ENCODE results near the gene CDA. TPM values are rescaled to one million over a fixed set of nuclear protein-coding genes. Genes with fewer than 3 reads are reported as not detected.
A peak's percentile ranks its signal among the peaks of the same experiment; 100 is the strongest.

The CDA gene
- total RNA-seq, 2 donors from 2014 or later: 29.1 to 110 TPM

- Histone ChIP-seq H3K4me1 (no peaks in the 10 kb centered on the region), H3K4me3 (peak overlapping the region; percentile 97), H3K9ac (ENCODE audit: low read depth in 2 of 2, low read length in 2 of 2) (peak overlapping the region; percentile 80 to 92), H3K27ac (peak overlapping the region; percentile 95), H3K36me3 (peaks cover 4% of the 10 kb centered on the region), H3K9me3 (no peaks in the 10 kb centered on the region), H3K27me3 (no peaks in the 10 kb centered on the region)
- TF ChIP-seq, protein P1, sequence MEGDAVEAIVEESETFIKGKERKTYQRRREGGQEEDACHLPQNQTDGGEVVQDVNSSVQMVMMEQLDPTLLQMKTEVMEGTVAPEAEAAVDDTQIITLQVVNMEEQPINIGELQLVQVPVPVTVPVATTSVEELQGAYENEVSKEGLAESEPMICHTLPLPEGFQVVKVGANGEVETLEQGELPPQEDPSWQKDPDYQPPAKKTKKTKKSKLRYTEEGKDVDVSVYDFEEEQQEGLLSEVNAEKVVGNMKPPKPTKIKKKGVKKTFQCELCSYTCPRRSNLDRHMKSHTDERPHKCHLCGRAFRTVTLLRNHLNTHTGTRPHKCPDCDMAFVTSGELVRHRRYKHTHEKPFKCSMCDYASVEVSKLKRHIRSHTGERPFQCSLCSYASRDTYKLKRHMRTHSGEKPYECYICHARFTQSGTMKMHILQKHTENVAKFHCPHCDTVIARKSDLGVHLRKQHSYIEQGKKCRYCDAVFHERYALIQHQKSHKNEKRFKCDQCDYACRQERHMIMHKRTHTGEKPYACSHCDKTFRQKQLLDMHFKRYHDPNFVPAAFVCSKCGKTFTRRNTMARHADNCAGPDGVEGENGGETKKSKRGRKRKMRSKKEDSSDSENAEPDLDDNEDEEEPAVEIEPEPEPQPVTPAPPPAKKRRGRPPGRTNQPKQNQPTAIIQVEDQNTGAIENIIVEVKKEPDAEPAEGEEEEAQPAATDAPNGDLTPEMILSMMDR (IDR thresholded peaks at IDR 0.05): no peak
- DNase-seq: no peak
- intact Hi-C loops (cut with DNase I): no loop called here
These were observed 45.2 kb downstream of the CDA start for GRCh38 chr1:20634065-20634593.

DNA sequence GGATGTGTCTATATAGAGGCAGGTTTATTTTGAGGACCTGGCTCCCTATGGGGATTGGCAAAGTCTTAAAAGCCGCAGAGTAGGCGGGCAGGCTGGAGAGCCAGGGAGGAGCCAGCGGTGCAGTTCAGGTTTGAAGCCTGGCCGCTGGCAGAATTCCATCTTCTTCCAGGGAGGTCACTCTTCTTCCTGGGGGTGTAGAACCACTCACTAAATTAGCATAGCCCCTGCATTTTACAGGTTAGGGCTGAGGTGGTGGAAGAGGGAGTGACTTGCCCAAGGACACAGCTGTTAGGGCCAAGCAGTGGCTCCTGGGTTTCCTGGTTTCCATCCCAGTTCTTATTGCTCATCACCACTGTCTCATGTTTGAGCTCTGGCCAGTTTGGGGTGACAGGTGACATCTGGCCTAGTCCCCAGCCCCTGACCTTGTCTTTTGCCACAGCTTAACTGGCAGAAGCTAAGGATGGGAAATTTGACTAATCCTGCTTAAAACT is 45.7 kb downstream of the CDA start:
- peaks cover 4% of the 10 kb centered on the region for H3K36me3 ChIP-seq
- TF ChIP-seq, protein P1 (IDR thresholded peaks at IDR 0.05): no peak
- intact Hi-C loops (cut with DNase I): no loop called here
- H3K27me3 ChIP-seq: no peaks in the 10 kb centered on the region
- DNase-seq: peak; percentile 66
- H3K27ac ChIP-seq: peak overlapping the region; percentile 95
- H3K9ac ChIP-seq (ENCODE audit: low read depth in 2 of 2, low read length in 2 of 2): peak overlapping the region; percentile 80 to 92
- H3K4me1 ChIP-seq: no peaks in the 10 kb centered on the region
- H3K4me3 ChIP-seq: peak overlapping the region; percentile 97
- no peaks in the 10 kb centered on the region for H3K9me3 ChIP-seq

DNA sequence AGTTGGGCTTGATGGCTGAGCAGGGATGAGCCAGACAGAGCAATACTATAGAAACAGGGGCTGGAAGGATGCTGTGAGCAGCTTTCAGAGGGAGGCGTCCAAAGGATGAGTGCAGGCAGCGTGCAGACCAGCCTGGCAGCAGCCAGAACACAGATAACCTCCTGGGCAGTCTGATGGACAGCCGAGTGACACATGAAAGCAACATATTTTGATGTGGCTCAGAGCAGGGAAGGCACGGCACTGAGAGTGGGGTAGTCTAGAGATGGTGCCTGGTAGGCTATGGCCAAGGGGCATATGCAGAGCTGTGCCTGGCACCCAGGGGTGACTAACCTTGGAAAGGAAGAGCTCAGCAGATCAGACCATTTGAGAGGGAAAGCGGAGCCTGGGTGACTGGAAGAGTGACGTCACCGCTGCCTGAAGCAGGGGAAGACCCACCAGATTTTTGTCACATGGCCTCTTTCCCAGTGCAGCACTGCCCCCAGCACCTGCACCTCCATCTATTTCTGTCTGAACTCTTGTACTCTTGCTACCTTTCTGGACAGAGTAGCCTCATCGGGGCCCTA is 48.0 kb downstream of the CDA start:
- DNase-seq: no peak
- Histone ChIP-seq H3K9ac (ENCODE audit: low read depth in 2 of 2, low read length in 2 of 2) (no peak overlapping the region), H3K36me3 (peaks cover 20% of the 10 kb centered on the region), H3K9me3 (no peaks in the 10 kb centered on the region), H3K4me1 (no peaks in the 10 kb centered on the region), H3K27ac (no peak overlapping the region), H3K4me3 (no peak overlapping the region), H3K27me3 (no peaks in the 10 kb centered on the region)
- intact Hi-C loops (cut with DNase I): no loop called here
- TF ChIP-seq, protein P1 (IDR thresholded peaks at IDR 0.05): no peak

GRCh38 chr1:20640183-20640597 is 51.3 kb downstream of the CDA start:
- peak; percentile 59 for DNase-seq
- Histone ChIP-seq H3K27me3 (no peaks in the 10 kb centered on the region), H3K9ac (ENCODE audit: low read depth in 2 of 2, low read length in 2 of 2) (no peak overlapping the region), H3K4me1 (no peaks in the 10 kb centered on the region), H3K4me3 (no peak overlapping the region), H3K36me3 (peaks cover 20% of the 10 kb centered on the region), H3K9me3 (no peaks in the 10 kb centered on the region), H3K27ac (no peak overlapping the region)
- intact Hi-C loops (cut with DNase I): loop anchor here (2.0 to 5.0 kb wide), 2 partner anchors 65 to 118 kb away; no protein-coding TSS in a partner anchor
- TF ChIP-seq, protein P1 (IDR thresholded peaks at IDR 0.05): peak; percentile 85

GRCh38 chr1:20641975-20642374 is 53.1 kb downstream of the CDA start:
- peaks cover 20% of the 10 kb centered on the region for H3K36me3 ChIP-seq

More at GRCh38 chr1:20641975-20642374, 53.1 kb downstream of the CDA start:
- intact Hi-C loops (cut with DNase I): loop anchor here (2.0 to 5.0 kb wide), 2 partner anchors 67 to 120 kb away; no protein-coding TSS in a partner anchor
- no peak overlapping the region for H3K9ac ChIP-seq (ENCODE audit: low read depth in 2 of 2, low read length in 2 of 2)
- H3K4me1 ChIP-seq: no peaks in the 10 kb centered on the region
- no peaks in the 10 kb centered on the region for H3K27me3 ChIP-seq
- H3K27ac ChIP-seq: no peak overlapping the region
- TF ChIP-seq, protein P1 (IDR thresholded peaks at IDR 0.05): no peak
- no peak for DNase-seq
- no peak overlapping the region for H3K4me3 ChIP-seq
- no peaks in the 10 kb centered on the region for H3K9me3 ChIP-seq

All from colonic mucosa (tissue), 4 donors.